Mesothelial cell of epicardium (in vitro differentiated cells): ENCODE results near the gene LRRK1. TPM values are rescaled to one million over a fixed set of nuclear protein-coding genes. Genes with fewer than 3 reads are reported as not detected.

Source experiments
- DNase-seq, 2 experiments: peaks; one replicate each; pipeline ENCODE4 v3.0.0; 2021; ENCODE audit warnings: low spot score in 2 of 2; ENCODE audit not compliant: unreplicated experiment in 2 of 2
- H3K27ac Mint-ChIP-seq: 2 replicates; pipeline ENCODE4 v1.8.0; 2021; ENCODE audit warnings: mixed read lengths
- H3K27me3 Mint-ChIP-seq: 2 replicates; pipeline ENCODE4 v1.8.0; 2021; ENCODE audit warnings: low read depth, mixed read lengths
- H3K36me3 Mint-ChIP-seq: 2 replicates; pipeline ENCODE4 v1.8.0; 2021; ENCODE audit warnings: mixed read lengths
- H3K4me1 Mint-ChIP-seq: 2 replicates; pipeline ENCODE4 v1.8.0; 2021; ENCODE audit warnings: mixed read lengths
- H3K4me3 Mint-ChIP-seq: 2 replicates; pipeline ENCODE4 v1.8.0; 2021; ENCODE audit warnings: mild to moderate bottlenecking, moderate library complexity, mixed read lengths
- H3K9me3 Mint-ChIP-seq: 2 replicates; pipeline ENCODE4 v1.8.0; 2021; ENCODE audit warnings: mixed read lengths
- CTCF ChIP-seq: fragments of 200-600 bp; sonication (generic); IDR thresholded peaks from one replicate; pipeline ENCODE4 v1.5.0; 2021; ENCODE audit warnings: antibody characterized with exemption; ENCODE audit not compliant: unreplicated experiment
- total RNA-seq: library from RNA; stranded (reverse); gene quantifications from 3 replicates; pipeline ENCODE4 v1.2.1, GENCODE V29; 2021

LRRK1 gene
- total RNA-seq, 1 donor from 2014 or later, result 2.3 TPM

GRCh38 chr15:100966997-100967396 is 47.8 kb downstream of the LRRK1 start:
- Mint-ChIP-seq H3K4me3 (no peak overlapping the region), H3K27ac (no peak overlapping the region), H3K9me3 (peaks cover 7% of the 10 kb centered on the region), H3K36me3 (no peaks in the 10 kb centered on the region), H3K27me3 (peaks cover 58% of the 10 kb centered on the region), H3K4me1 (no peaks in the 10 kb centered on the region)
- DNase-seq, result no peak
- no peak for TF ChIP-seq CTCF

GRCh38 chr15:100968050-100968966 is 49.2 kb downstream of the LRRK1 start:
- Mint-ChIP-seq H3K27me3 (peaks cover 71% of the 10 kb centered on the region), H3K4me1 (peaks cover 2% of the 10 kb centered on the region), H3K9me3 (peaks cover 7% of the 10 kb centered on the region), H3K36me3 (no peaks in the 10 kb centered on the region), H3K27ac (no peak overlapping the region), H3K4me3 (no peak overlapping the region)
- DNase-seq, result no peak
- no peak for TF ChIP-seq CTCF

GRCh38 chr15:100972975-100973350 is 53.8 kb downstream of the LRRK1 start:
- no peak overlapping the region for H3K27ac Mint-ChIP-seq
- no peak for DNase-seq
- H3K4me3 Mint-ChIP-seq, result peak overlapping the region; percentile 41
- H3K27me3 Mint-ChIP-seq, result peaks cover 95% of the 10 kb centered on the region
- H3K36me3 Mint-ChIP-seq, result no peaks in the 10 kb centered on the region
- peaks cover 2% of the 10 kb centered on the region for H3K4me1 Mint-ChIP-seq
- H3K9me3 Mint-ChIP-seq, result peaks cover 13% of the 10 kb centered on the region
- no peak for TF ChIP-seq CTCF

- peak in 1 of 2 experiments; percentile 52 for DNase-seq
- peak overlapping the region; percentile 24 for H3K4me3 Mint-ChIP-seq
- peaks cover 17% of the 10 kb centered on the region for H3K9me3 Mint-ChIP-seq
- H3K36me3 Mint-ChIP-seq, result no peaks in the 10 kb centered on the region
- no peak overlapping the region for H3K27ac Mint-ChIP-seq
- TF ChIP-seq CTCF, result no peak
- peaks cover 96% of the 10 kb centered on the region for H3K27me3 Mint-ChIP-seq
- peaks cover 2% of the 10 kb centered on the region for H3K4me1 Mint-ChIP-seq
Measured at GRCh38 chr15:100973351-100974111, 54.4 kb downstream of the LRRK1 start.

- no peak for TF ChIP-seq CTCF
- Mint-ChIP-seq H3K27me3 (peaks cover 96% of the 10 kb centered on the region), H3K36me3 (no peaks in the 10 kb centered on the region), H3K4me1 (peaks cover 2% of the 10 kb centered on the region), H3K27ac (no peak overlapping the region), H3K4me3 (no peak overlapping the region), H3K9me3 (peaks cover 24% of the 10 kb centered on the region)
- no peak for DNase-seq
Measured at GRCh38 chr15:100975043-100975442, 55.9 kb downstream of the LRRK1 start.
